22Rv1 (cell line): ENCODE measurements around the gene GPX4.

Source experiments
- CTCF ChIP-seq: fragments of 450-650 bp; IDR thresholded peaks from 2 replicates; pipeline ENCODE4 v1.5.1; 2017; ENCODE audit warnings: mild to moderate bottlenecking
- ZFX ChIP-seq: fragments of 450-650 bp; IDR thresholded peaks from 2 replicates; pipeline ENCODE4 v1.6.1; 2017; ENCODE audit warnings: antibody characterized with exemption, borderline replicate concordance

- TF ChIP-seq CTCF (no peak), ZFX (no peak)
Observed at GRCh38 chr19:1082165-1082927, 21.4 kb upstream of the GPX4 start.
